Endothelial cell (in vitro differentiated cells): ENCODE results near the gene HNRNPA3. TPM values are rescaled to one million over a fixed set of nuclear protein-coding genes. Genes with fewer than 3 reads are reported as not detected.
A peak's percentile ranks its signal among the peaks of the same experiment; 100 is the strongest.
"Not testable (repeated sequence)": the region's sequence is repeated elsewhere in the genome, so short reads cannot be mapped to it uniquely, and the experiment has no call there.

Experiments used
- DNase-seq: peaks from one replicate; pipeline ENCODE4 v3.0.0; 2021; ENCODE audit warnings: low spot score
- H3K27ac Mint-ChIP-seq: one replicate; pipeline ENCODE4 v1.8.0; 2021; ENCODE audit warnings: mixed read lengths, inconsistent platforms; ENCODE audit not compliant: unreplicated experiment
- H3K27me3 Mint-ChIP-seq: one replicate; pipeline ENCODE4 v1.8.0; 2021; ENCODE audit warnings: mild to moderate bottlenecking, moderate library complexity, mixed read lengths, inconsistent platforms; ENCODE audit not compliant: unreplicated experiment
- H3K36me3 Mint-ChIP-seq: one replicate; pipeline ENCODE4 v1.8.0; 2021; ENCODE audit warnings: mild to moderate bottlenecking, low read depth, mixed read lengths, inconsistent platforms; ENCODE audit not compliant: unreplicated experiment
- H3K4me1 Mint-ChIP-seq: one replicate; pipeline ENCODE4 v1.8.0; 2021; ENCODE audit warnings: mild to moderate bottlenecking, mixed read lengths, inconsistent platforms; ENCODE audit not compliant: unreplicated experiment
- H3K4me3 Mint-ChIP-seq: one replicate; pipeline ENCODE4 v1.8.0; 2021; ENCODE audit warnings: mild to moderate bottlenecking, mixed read lengths, inconsistent platforms; ENCODE audit not compliant: unreplicated experiment
- H3K9me3 Mint-ChIP-seq: one replicate; pipeline ENCODE4 v1.8.0; 2021; ENCODE audit warnings: mixed read lengths, inconsistent platforms; ENCODE audit not compliant: unreplicated experiment
- total RNA-seq: library from RNA; stranded (reverse); fragmentation: NEBNext Ultra II Directional; extraction: Animal tissue kit (Norgen Biotek cat#: 25700); gene quantifications from one replicate; pipeline ENCODE4 v1.2.1, GENCODE V29; 2021; ENCODE audit not compliant: unreplicated experiment
- TF ChIP-seq, protein P1 (sequence below): fragments of 200-600 bp; sonication (generic); IDR thresholded peaks from one replicate; pipeline ENCODE4 v1.5.0; 2021; ENCODE audit warnings: antibody characterized with exemption; ENCODE audit not compliant: unreplicated experiment

The HNRNPA3 gene
- total RNA-seq, 1 donor from 2014 or later, result 264 TPM

- peak overlapping the region; percentile 93 for H3K4me3 Mint-ChIP-seq
- DNase-seq, result peak; percentile 91
- peak overlapping the region; percentile 91 for H3K27ac Mint-ChIP-seq
- peaks cover 31% of the 10 kb centered on the region for H3K36me3 Mint-ChIP-seq
- peaks cover 36% of the 10 kb centered on the region for H3K4me1 Mint-ChIP-seq
- H3K27me3 Mint-ChIP-seq, result peaks cover 14% of the 10 kb centered on the region
- TF ChIP-seq, protein P1, sequence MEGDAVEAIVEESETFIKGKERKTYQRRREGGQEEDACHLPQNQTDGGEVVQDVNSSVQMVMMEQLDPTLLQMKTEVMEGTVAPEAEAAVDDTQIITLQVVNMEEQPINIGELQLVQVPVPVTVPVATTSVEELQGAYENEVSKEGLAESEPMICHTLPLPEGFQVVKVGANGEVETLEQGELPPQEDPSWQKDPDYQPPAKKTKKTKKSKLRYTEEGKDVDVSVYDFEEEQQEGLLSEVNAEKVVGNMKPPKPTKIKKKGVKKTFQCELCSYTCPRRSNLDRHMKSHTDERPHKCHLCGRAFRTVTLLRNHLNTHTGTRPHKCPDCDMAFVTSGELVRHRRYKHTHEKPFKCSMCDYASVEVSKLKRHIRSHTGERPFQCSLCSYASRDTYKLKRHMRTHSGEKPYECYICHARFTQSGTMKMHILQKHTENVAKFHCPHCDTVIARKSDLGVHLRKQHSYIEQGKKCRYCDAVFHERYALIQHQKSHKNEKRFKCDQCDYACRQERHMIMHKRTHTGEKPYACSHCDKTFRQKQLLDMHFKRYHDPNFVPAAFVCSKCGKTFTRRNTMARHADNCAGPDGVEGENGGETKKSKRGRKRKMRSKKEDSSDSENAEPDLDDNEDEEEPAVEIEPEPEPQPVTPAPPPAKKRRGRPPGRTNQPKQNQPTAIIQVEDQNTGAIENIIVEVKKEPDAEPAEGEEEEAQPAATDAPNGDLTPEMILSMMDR, result no peak
- H3K9me3 Mint-ChIP-seq, result no peaks in the 10 kb centered on the region
These were observed 580 bp downstream of the HNRNPA3 start for GRCh38 chr2:177212891-177213856.

DNA sequence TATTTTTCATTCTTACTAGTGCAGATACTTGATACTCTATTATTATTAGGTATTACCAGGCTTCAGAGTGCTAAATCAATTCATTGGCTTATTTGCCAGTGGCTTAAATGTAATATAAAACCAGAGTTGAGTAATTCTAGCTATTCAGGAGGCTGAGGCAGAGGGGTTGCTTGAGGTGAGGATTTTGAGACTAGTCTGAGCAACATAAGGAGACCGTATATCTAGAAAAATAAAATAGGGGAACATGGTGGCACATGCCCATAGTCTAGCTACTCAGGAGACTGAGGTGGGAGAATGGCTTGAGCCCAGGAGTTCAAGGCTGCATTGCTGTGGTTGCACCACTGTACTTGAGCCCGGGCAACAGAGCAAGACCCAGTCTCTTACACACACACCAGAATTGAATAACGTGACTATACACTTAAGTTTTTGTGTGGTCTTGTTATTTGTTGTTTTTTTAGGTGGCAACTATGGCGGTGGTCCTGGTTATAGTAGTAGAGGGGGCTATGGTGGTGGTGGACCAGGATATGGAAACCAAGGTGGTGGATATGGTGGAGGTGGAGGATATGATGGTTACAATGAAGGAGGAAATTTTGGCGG, 4.8 kb downstream of the HNRNPA3 start:
- Mint-ChIP-seq H3K36me3 (peaks cover 63% of the 10 kb centered on the region), H3K27me3 (peaks cover 6% of the 10 kb centered on the region), H3K4me3 (no peak overlapping the region), H3K4me1 (peaks cover 24% of the 10 kb centered on the region), H3K27ac (peak overlapping the region; percentile 48), H3K9me3 (no peaks in the 10 kb centered on the region)
- TF ChIP-seq, protein P1, result no peak
- DNase-seq, result no peak

GRCh38 chr2:177219787-177220186, 7.2 kb downstream of the HNRNPA3 start:
- H3K36me3 Mint-ChIP-seq, result peaks cover 60% of the 10 kb centered on the region

GRCh38 chr2:177221534-177221933, 8.9 kb downstream of the HNRNPA3 start:
- Mint-ChIP-seq H3K9me3 (no peaks in the 10 kb centered on the region), H3K4me3 (peak overlapping the region; percentile 38), H3K27me3 (peaks cover 2% of the 10 kb centered on the region), H3K27ac (no peak overlapping the region), H3K36me3 (peaks cover 47% of the 10 kb centered on the region), H3K4me1 (peaks cover 5% of the 10 kb centered on the region)
- TF ChIP-seq, protein P1, result no peak
- no peak for DNase-seq

More at GRCh38 chr2:177219787-177220186, 7.2 kb downstream of the HNRNPA3 start:
- not testable (repeated sequence) for H3K27ac Mint-ChIP-seq, H3K27me3 Mint-ChIP-seq, H3K4me3 Mint-ChIP-seq, H3K9me3 Mint-ChIP-seq, DNase-seq
- peaks cover 18% of the 10 kb centered on the region for H3K4me1 Mint-ChIP-seq

DNA sequence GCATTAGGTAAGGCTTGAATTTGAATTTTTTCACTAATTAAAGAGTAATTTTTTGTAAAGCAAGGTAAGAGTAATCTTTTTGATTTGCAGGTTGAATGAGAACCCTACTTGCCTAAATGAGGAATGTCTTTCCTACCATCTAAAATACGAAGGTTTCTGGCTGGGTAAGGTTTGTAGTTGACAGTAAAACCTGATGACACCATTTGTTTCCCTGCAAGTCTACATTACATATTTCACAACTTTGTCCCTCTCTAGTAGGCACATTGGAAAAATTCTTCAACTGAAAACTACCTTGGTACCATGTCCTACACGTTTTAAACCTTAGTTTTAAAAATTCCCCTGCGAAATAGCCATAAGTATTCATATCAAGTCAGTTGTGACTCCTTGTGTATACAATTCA, 9.4 kb downstream of the HNRNPA3 start:
- DNase-seq, result no peak
- Mint-ChIP-seq H3K27ac (no peak overlapping the region), H3K4me3 (peak overlapping the region; percentile 38), H3K9me3 (no peaks in the 10 kb centered on the region), H3K36me3 (peaks cover 44% of the 10 kb centered on the region), H3K27me3 (peaks cover 2% of the 10 kb centered on the region), H3K4me1 (peaks cover 3% of the 10 kb centered on the region)
- TF ChIP-seq, protein P1, result no peak

GRCh38 chr2:177223436-177223835, 10.8 kb downstream of the HNRNPA3 start:
- not testable (repeated sequence) for H3K4me3 Mint-ChIP-seq, H3K27ac Mint-ChIP-seq, H3K9me3 Mint-ChIP-seq, DNase-seq, H3K27me3 Mint-ChIP-seq, H3K4me1 Mint-ChIP-seq
- H3K36me3 Mint-ChIP-seq, result peaks cover 34% of the 10 kb centered on the region
